Mesodermal cell (in vitro differentiated cells): Measurements from ENCODE around the gene PDCL2.

Experiments used
- H3K27ac ChIP-seq: 2 replicates; pipeline ENCODE4 v1.7.0; 2013; ENCODE audit warnings: mild to moderate bottlenecking, low read depth, low read length, moderate library complexity; ENCODE audit not compliant: severe bottlenecking
- H3K36me3 ChIP-seq: 2 replicates; pipeline ENCODE4 v1.7.1; 2013; ENCODE audit warnings: mild to moderate bottlenecking, low read length, moderate library complexity; ENCODE audit not compliant: control insufficient read depth, insufficient read depth
- H3K4me1 ChIP-seq: one replicate; pipeline ENCODE4 v1.7.1; 2013; ENCODE audit warnings: mild to moderate bottlenecking, low read length; ENCODE audit not compliant: insufficient read depth, control insufficient read depth, poor library complexity, severe bottlenecking
- H3K4me3 ChIP-seq: 2 replicates; pipeline ENCODE4 v1.7.0; 2013; ENCODE audit warnings: low read length, control low read depth, mild to moderate bottlenecking; ENCODE audit not compliant: insufficient read depth, poor library complexity, severe bottlenecking; ENCODE audit errors: extremely low read depth
- H3K9me3 ChIP-seq: 2 replicates; pipeline ENCODE4 v1.7.1; 2013; ENCODE audit warnings: mild to moderate bottlenecking, low read length, moderate library complexity; ENCODE audit not compliant: control insufficient read depth
- WGBS, 2 experiments: methylation state at CpG; one replicate each; pipeline ENCODE4 v1.1.5; 2013; ENCODE audit warnings: missing lambda C conversion rate in 2 of 2; ENCODE audit not compliant: insufficient coverage in 2 of 2; 5-methylcytosine and 5-hydroxymethylcytosine counted together

Gene PDCL2

DNA sequence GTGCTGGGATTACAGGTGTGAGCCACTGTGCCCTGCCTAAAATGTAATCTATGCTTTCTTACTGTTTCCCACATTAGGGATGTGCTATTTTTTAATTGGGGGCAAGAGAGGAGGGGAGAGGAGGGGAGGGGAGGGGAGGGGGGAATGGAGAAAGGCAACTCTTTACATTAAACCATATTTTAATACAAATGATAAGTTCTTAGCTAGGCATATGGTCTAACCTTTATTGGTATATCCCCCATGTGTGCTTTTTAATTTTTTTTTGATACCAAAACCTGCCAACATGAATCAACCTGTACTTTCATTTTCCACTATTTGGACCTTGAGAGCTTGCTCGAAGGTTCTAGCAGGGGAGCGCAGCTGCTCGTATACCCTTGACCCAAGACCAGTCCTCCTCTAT, 51.8 kb downstream of the PDCL2 start:
- Histone ChIP-seq H3K4me3 (no peak overlapping the region), H3K27ac (no peak overlapping the region), H3K4me1 (peaks cover 4% of the 10 kb centered on the region), H3K9me3 (no peaks in the 10 kb centered on the region), H3K36me3 (peaks cover 13% of the 10 kb centered on the region)
- WGBS, 2 experiments, result 93 to 100% methylated on average over 3 of the region's 3 CpGs

DNA sequence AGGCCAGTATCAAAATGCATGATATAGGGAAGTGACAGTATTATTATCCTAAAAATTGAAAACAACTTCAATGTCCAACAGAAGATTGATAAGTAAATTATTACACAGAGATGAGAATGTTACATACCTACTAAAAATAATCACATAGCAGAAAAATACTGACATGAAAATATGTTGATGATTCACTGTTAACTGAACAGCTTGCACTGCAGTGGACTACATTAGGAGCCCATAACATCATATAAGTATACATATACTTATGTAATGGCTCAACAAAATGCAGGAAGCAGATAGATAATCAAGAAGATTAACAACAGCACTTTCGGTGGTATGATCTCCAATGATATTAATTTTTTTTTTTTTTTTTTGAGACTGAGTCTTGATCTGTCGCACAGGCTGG, 52.4 kb downstream of the PDCL2 start:
- peaks cover 13% of the 10 kb centered on the region for H3K36me3 ChIP-seq
- WGBS, 2 experiments, result no CpG with 5 or more reads among the region's 2 CpGs

DNA sequence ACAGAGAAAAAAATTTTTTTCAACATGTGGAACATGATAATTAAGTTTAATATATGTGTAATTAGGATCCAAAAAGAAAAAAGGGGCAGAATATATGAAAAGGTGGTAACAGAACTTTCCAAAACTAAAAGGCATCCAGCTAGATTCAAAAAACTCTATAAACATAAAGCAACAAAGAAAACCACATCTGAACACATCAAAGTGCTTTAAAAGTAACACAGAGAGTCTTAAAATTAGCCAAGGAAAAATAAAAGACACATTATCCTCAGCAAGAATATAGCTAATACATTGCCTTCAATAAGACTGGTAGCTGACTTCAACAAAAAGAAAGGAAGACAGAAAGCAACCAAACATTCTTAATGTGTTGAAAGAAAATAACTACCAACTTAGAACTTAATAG, 53.5 kb downstream of the PDCL2 start:
- H3K9me3 ChIP-seq, result peaks cover 4% of the 10 kb centered on the region
- H3K36me3 ChIP-seq, result peaks cover 13% of the 10 kb centered on the region
- H3K27ac ChIP-seq, result no peak overlapping the region
- H3K4me1 ChIP-seq, result no peaks in the 10 kb centered on the region
- no peak overlapping the region for H3K4me3 ChIP-seq

More for the DNA sequence above, 52.4 kb downstream of the PDCL2 start:
- Histone ChIP-seq H3K9me3 (no peaks in the 10 kb centered on the region), H3K27ac (no peak overlapping the region), H3K4me3 (no peak overlapping the region), H3K4me1 (peaks cover 4% of the 10 kb centered on the region)

DNA sequence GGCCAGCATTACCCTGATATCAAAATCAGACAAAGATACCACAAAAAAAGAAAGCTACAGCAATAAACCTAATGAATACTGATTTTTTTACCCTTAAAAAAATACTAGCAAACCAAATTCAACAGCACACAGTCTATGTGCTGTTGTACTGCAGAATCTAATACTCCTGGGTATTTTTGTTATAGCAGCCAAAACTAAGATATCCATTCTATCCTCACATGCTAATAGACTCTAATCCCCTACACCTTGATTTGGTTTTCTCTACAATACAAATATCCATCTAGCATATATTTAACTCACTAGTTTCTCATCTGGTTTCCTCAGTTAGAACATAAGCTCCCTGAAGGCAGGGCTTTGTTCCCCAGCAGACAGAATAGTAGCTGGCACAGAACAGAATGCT, 57.7 kb downstream of the PDCL2 start:
- H3K36me3 ChIP-seq, result peaks cover 6% of the 10 kb centered on the region
- H3K4me1 ChIP-seq, result no peaks in the 10 kb centered on the region
- H3K9me3 ChIP-seq, result peaks cover 8% of the 10 kb centered on the region
- no peak overlapping the region for H3K4me3 ChIP-seq
- no peak overlapping the region for H3K27ac ChIP-seq

DNA sequence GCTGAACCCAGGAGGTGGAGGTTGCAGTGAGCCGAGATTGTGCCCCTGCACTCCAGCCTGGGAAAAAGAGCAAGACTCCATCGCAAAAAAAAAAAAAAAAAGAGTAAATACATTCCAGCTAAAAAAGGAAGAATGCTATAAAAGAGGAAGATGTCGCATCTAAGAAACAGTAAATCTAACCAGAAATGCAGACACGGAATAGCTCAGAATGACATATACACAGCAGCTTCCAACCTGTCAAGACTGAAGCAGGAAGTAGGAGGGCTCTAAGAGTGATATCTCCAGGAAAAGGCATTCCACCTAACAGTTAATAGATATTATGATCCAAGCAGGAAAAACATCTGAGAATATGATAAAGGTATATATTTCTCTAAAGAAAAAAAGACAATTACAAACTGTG, 61.4 kb downstream of the PDCL2 start:
- no CpG with 5 or more reads among the region's 4 CpGs for WGBS, 2 experiments

DNA sequence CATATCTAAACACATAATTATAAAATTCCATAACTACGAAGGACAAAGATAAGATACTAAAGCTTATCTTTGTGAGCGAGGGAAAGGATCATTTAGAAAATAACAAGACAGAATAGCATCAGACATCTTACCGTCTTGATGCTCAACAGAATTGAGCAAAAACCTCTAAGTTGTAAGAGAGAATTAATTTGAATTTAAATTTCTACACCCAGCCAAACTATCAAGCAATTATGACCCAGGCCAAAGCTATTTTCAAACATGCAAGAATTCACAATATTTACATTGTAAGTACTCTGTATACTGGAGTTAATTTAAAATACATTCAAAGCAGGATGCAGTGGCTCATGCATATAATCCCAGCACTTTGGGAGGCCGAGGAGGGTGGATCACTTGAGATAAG, 61.9 kb downstream of the PDCL2 start:
- WGBS, 2 experiments, result no CpG with 5 or more reads among the region's 4 CpGs
- H3K4me1 ChIP-seq, result no peaks in the 10 kb centered on the region
- H3K4me3 ChIP-seq, result no peak overlapping the region
- H3K36me3 ChIP-seq, result no peaks in the 10 kb centered on the region
- no peak overlapping the region for H3K27ac ChIP-seq
- H3K9me3 ChIP-seq, result peaks cover 8% of the 10 kb centered on the region

More for the DNA sequence above, 61.4 kb downstream of the PDCL2 start:
- Histone ChIP-seq H3K27ac (no peak overlapping the region), H3K4me1 (no peaks in the 10 kb centered on the region), H3K36me3 (no peaks in the 10 kb centered on the region), H3K4me3 (no peak overlapping the region), H3K9me3 (peaks cover 8% of the 10 kb centered on the region)

DNA sequence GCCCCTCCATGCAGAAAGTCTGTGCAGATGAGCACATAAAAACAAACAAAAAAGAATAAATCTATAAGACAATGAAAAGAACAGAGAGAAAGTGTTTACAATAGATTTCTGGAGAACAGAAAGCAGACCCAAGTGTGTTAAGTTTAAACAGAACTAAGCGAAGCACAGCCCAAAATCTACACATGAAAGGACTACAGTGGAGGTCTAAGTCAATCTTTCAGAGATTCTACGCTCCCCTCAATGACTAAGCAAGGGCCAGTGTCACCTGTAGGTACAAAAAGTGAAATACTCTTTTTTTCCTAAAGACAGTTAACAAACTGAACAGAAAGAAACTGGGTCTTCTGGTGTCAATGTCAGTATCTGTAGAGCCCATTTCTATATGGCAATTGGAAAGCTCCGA, 63.6 kb downstream of the PDCL2 start:
- Histone ChIP-seq H3K4me3 (no peak overlapping the region), H3K36me3 (no peaks in the 10 kb centered on the region), H3K4me1 (no peaks in the 10 kb centered on the region), H3K9me3 (peaks cover 4% of the 10 kb centered on the region), H3K27ac (no peak overlapping the region)
- WGBS, 2 experiments, result 79 to 86% methylated on average over 1 to 2 of the region's 3 CpGs

DNA sequence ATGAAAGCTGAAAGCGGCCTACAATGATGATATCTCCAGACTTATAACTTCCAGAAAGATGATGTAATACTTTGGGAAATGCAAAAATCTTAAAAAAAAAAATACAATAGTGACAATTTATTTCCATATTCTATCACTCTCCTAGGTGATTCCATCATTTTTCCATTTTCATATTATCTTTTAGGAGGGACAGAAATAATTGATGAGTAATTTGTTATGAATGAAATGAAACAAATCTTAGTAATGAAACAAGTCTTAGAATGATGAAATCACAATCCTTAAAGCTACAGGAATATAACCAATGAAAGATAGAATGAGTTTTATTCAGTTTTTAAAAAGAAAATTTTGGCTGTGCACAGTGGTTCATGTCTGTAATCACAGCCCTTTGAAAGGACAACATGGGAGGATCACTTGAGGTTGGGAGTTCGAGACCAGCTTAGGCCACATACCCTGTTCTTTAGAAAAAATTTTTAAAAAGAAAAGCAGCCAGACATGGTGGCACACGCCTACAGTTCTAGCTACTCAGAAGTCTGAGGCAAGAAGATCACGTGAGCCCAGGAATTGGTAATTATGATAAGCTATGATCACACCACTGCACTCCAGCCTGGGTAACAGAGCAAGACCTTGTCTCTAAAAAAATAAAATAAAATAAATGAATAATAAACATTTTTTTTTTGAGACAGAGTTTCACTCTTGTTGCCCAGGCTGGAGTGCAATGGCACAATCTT, 67.0 kb downstream of the PDCL2 start:
- no peaks in the 10 kb centered on the region for H3K9me3 ChIP-seq
- H3K27ac ChIP-seq, result no peak overlapping the region

DNA sequence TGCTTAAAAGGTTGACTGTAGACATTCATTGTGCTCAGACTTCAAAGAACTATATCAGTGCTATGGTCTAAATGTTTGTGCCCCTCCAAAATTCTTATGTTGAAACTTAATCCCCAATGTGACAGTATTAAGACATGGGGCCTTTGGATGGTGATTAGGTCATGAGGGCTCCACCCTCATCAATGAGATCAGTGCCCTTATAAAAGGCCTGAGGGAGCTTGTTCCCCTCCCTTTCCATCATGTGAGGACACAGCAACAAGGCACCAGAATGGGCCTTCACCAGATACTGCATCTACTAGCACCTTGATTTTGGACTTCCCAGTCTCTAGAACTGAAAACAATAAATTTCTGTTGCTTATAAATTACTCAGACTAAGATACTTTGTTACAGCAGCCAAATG, 73.6 kb downstream of the PDCL2 start:
- Histone ChIP-seq H3K27ac (no peak overlapping the region), H3K4me1 (no peaks in the 10 kb centered on the region), H3K36me3 (no peaks in the 10 kb centered on the region), H3K4me3 (no peak overlapping the region), H3K9me3 (no peaks in the 10 kb centered on the region)

More for the DNA sequence above, 67.0 kb downstream of the PDCL2 start:
- WGBS, 2 experiments, result 71 to 93% methylated on average over 1 to 2 of the region's 4 CpGs
- Histone ChIP-seq H3K36me3 (no peaks in the 10 kb centered on the region), H3K4me1 (no peaks in the 10 kb centered on the region), H3K4me3 (no peak overlapping the region)

DNA sequence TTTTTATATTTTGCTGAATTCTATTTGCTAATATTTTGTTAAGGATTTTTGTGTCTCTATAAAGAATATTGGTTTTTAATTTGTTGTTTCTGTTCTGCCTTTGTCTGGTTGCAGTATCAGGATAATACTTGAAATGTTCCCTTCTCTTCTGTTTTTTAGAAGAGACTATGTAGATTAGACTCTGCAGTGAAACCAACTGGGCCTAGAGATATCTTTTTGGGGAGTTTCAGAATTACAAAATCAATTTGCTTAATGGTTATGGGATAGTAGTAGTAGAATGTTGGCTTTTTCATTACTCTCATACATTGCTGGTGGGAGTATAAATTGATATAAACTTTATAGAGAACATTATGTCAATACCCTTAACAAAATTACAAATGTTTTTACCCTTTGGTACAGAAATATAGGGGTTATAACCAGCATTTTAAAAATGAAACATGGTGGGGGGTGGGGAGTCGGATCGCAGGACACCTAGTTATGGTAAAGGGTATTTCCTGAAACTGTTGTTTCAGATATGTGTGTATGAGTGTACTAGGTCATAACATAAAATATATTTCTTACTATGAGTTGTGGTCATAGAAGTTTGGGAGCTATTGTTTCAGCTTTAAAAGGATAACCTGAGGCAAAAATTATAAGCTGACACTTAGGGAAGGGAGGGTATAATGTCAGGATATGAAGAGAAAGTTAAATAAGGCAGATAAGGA, 74.4 kb downstream of the PDCL2 start:
- H3K9me3 ChIP-seq, result no peaks in the 10 kb centered on the region
- no peak overlapping the region for H3K27ac ChIP-seq
- no peaks in the 10 kb centered on the region for H3K4me1 ChIP-seq
- no peak overlapping the region for H3K4me3 ChIP-seq
- WGBS, 2 experiments, result no CpG with 5 or more reads among the region's 2 CpGs
- no peaks in the 10 kb centered on the region for H3K36me3 ChIP-seq

DNA sequence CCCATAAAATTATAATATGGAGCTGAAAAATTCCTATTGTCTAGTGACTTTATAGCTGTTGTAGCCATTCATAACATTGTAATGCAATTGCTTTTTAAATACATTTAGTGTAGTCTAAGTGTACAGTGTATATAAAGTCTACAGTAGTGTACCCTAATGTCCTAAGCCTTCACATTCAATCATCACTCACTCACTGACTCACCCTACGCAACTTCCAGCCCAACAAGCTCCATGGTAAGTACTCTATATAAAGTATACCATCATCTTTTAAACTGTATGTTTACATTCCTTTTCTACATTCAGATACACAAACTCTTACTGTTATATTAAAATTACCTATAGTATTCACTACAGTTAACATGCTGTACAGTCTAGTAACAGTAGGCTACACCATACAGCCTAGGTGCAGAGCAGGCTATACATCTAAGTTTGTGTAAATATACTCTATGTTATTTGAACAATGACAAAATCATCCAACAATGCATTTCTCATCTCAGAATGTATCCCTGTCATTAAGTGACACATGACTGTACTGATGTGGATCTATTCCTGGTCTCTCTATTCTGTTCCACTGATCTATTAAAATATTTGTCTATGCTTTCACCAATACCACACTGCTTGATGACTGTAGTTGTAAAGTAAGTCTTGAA, 79.0 kb downstream of the PDCL2 start:
- no peak overlapping the region for H3K27ac ChIP-seq
- H3K9me3 ChIP-seq, result no peaks in the 10 kb centered on the region
- no peaks in the 10 kb centered on the region for H3K36me3 ChIP-seq
- no peak overlapping the region for H3K4me3 ChIP-seq
- WGBS, 2 experiments, result 100% methylated on average over 1 of the region's 1 CpG; no CpG with 5 or more reads in 1 of the 2 experiments
- peaks cover 6% of the 10 kb centered on the region for H3K4me1 ChIP-seq
